HEK293 (cell line): ENCODE results near the gene GLIS1.

Source experiments
- CTCF ChIA-PET: fragments of 350-600 bp; formaldehyde crosslinking; extraction: SDS; loops from one replicate; lab custom pipeline; 2021; ENCODE audit warnings: antibody characterized with exemption; lab: Yijun Ruan, JAX
- POLR2A ChIA-PET: fragments of 300-600 bp; formaldehyde crosslinking; extraction: SDS; loops from one replicate; lab custom pipeline; 2020; ENCODE audit warnings: antibody characterized with exemption, inconsistent platforms; lab: Yijun Ruan, JAX
- H3K27ac ChIP-seq: fragments of 200-500 bp; sonication (Bioruptor generic); 2 replicates; pipeline ENCODE4 v1.5.1; 2014; ENCODE audit warnings: low read depth, low read length, control low read depth, inconsistent platforms; ENCODE audit errors: extremely low read depth
- H3K36me3 ChIP-seq, 2 experiments: fragments of 200-500 bp in 1 of 2; sonication (Bioruptor generic) in 1 of 2; 1 replicate in 1 of 2; 2 replicates in 1 of 2; pipeline ENCODE4 v1.5.1; 2014 to 2017; ENCODE audit warnings: inconsistent platforms in 2 of 2, low read length in 2 of 2; ENCODE audit not compliant: control insufficient read depth in 2 of 2, insufficient read depth in 1 of 2
- H3K4me1 ChIP-seq: fragments of 200-500 bp; sonication (Bioruptor generic); 2 replicates; pipeline ENCODE4 v1.5.1; 2014; ENCODE audit warnings: mild to moderate bottlenecking, low read length, inconsistent platforms; ENCODE audit not compliant: control insufficient read depth, insufficient read depth
- H3K4me3 ChIP-seq: 2 replicates; pipeline ENCODE4 v1.5.1; 2011; ENCODE audit warnings: low read depth, mild to moderate bottlenecking, control low read depth, low read length, moderate library complexity
- H3K9me3 ChIP-seq: fragments of 200-500 bp; sonication (Bioruptor generic); 2 replicates; pipeline ENCODE4 v1.5.1; 2014; ENCODE audit warnings: low read depth, low read length, inconsistent platforms; ENCODE audit not compliant: control insufficient read depth, insufficient read depth
- BCL11A ChIP-seq: fragments of 450-650 bp; formaldehyde crosslinking; IDR thresholded peaks from 2 replicates; pipeline ENCODE4 v1.5.1; 2016; ENCODE audit warnings: low read depth, missing biosample characterization, missing genetic modification characterization
- GLI2 ChIP-seq: fragments of 450-650 bp; formaldehyde crosslinking; IDR thresholded peaks from 2 replicates; pipeline ENCODE4; 2017; ENCODE audit warnings: missing biosample characterization, missing genetic modification characterization, low read depth, borderline replicate concordance
- PRDM6 ChIP-seq: fragments of 450-650 bp; formaldehyde crosslinking; IDR thresholded peaks from 2 replicates; pipeline ENCODE4 v1.5.1; 2017; ENCODE audit warnings: missing biosample characterization, missing genetic modification characterization
- RBAK ChIP-seq: fragments of 450-650 bp; formaldehyde crosslinking; IDR thresholded peaks from 2 replicates; pipeline ENCODE4 v1.5.1; 2016; ENCODE audit warnings: missing biosample characterization, missing genetic modification characterization
- REPIN1 ChIP-seq: fragments of 450-650 bp; formaldehyde crosslinking; IDR thresholded peaks from 2 replicates; pipeline ENCODE4 v1.5.1; 2017; ENCODE audit warnings: missing biosample characterization, missing genetic modification characterization, low read depth
- SP2 ChIP-seq: fragments of 450-650 bp; formaldehyde crosslinking; IDR thresholded peaks from 2 replicates; pipeline ENCODE4 v1.5.1; 2016; ENCODE audit warnings: missing biosample characterization, missing genetic modification characterization
- ZBTB8A ChIP-seq: fragments of 450-650 bp; formaldehyde crosslinking; IDR thresholded peaks from 2 replicates; pipeline ENCODE4 v1.5.1; 2016; ENCODE audit warnings: missing biosample characterization, missing genetic modification characterization
- ZFHX2 ChIP-seq: fragments of 450-650 bp; formaldehyde crosslinking; conservative IDR thresholded peaks from 2 replicates; pipeline ENCODE4 v1.5.1; 2016; ENCODE audit warnings: missing biosample characterization, missing genetic modification characterization
- ZFP3 ChIP-seq: fragments of 450-650 bp; formaldehyde crosslinking; IDR thresholded peaks from 2 replicates; pipeline ENCODE4 v1.5.1; 2016; ENCODE audit warnings: low read depth, missing biosample characterization, missing genetic modification characterization
- ZNF132 ChIP-seq: fragments of 450-650 bp; formaldehyde crosslinking; IDR thresholded peaks from 2 replicates; pipeline ENCODE4 v1.5.1; 2017; ENCODE audit warnings: missing biosample characterization, missing genetic modification characterization, borderline replicate concordance
- ZNF157 ChIP-seq: fragments of 450-650 bp; formaldehyde crosslinking; IDR thresholded peaks from 2 replicates; pipeline ENCODE4 v1.5.1; 2016; ENCODE audit warnings: missing biosample characterization, missing genetic modification characterization
- ZNF169 ChIP-seq: fragments of 450-650 bp; formaldehyde crosslinking; IDR thresholded peaks from 2 replicates; pipeline ENCODE4 v1.5.1; 2016; ENCODE audit warnings: missing biosample characterization, missing genetic modification characterization
- ZNF174 ChIP-seq: fragments of 450-650 bp; formaldehyde crosslinking; IDR thresholded peaks from 2 replicates; pipeline ENCODE4 v1.5.0; 2017; ENCODE audit warnings: missing biosample characterization, mild to moderate bottlenecking, missing genetic modification characterization
- ZNF202 ChIP-seq: fragments of 450-650 bp; formaldehyde crosslinking; IDR thresholded peaks from 2 replicates; pipeline ENCODE4 v1.5.1; 2016; ENCODE audit warnings: missing biosample characterization, missing genetic modification characterization, borderline replicate concordance
- ZNF23 ChIP-seq: fragments of 450-650 bp; formaldehyde crosslinking; IDR thresholded peaks from 2 replicates; pipeline ENCODE4 v1.5.1; 2016; ENCODE audit warnings: missing biosample characterization, missing genetic modification characterization, borderline replicate concordance
- ZNF24 ChIP-seq: fragments of 450-650 bp; formaldehyde crosslinking; IDR thresholded peaks from 2 replicates; pipeline ENCODE4 v1.5.1; 2016; ENCODE audit warnings: missing biosample characterization, missing genetic modification characterization
- ZNF26 ChIP-seq: fragments of 450-650 bp; formaldehyde crosslinking; IDR thresholded peaks from 2 replicates; pipeline ENCODE4 v1.5.1; 2016; ENCODE audit warnings: missing biosample characterization, missing genetic modification characterization
- ZNF292 ChIP-seq: fragments of 450-650 bp; formaldehyde crosslinking; IDR thresholded peaks from 2 replicates; pipeline ENCODE4 v1.5.1; 2016; ENCODE audit warnings: low read depth, missing biosample characterization, missing genetic modification characterization, borderline replicate concordance
- ZNF341 ChIP-seq: fragments of 450-650 bp; formaldehyde crosslinking; IDR thresholded peaks from 2 replicates; pipeline ENCODE4; 2016; ENCODE audit warnings: low read depth, missing biosample characterization, missing genetic modification characterization
- ZNF354C ChIP-seq: fragments of 450-650 bp; formaldehyde crosslinking; IDR thresholded peaks from 2 replicates; pipeline ENCODE4 v1.5.1; 2016; ENCODE audit warnings: missing biosample characterization, missing genetic modification characterization, low read depth, borderline replicate concordance
- ZNF37A ChIP-seq: fragments of 450-650 bp; IDR thresholded peaks from 2 replicates; pipeline ENCODE4 v1.5.1; 2018; ENCODE audit warnings: missing biosample characterization, missing genetic modification characterization
- ZNF426 ChIP-seq: fragments of 450-650 bp; formaldehyde crosslinking; IDR thresholded peaks from 2 replicates; pipeline ENCODE4 v1.5.1; 2017; ENCODE audit warnings: missing biosample characterization, missing genetic modification characterization, mild to moderate bottlenecking, inconsistent platforms, moderate library complexity
- ZNF488 ChIP-seq: fragments of 450-650 bp; formaldehyde crosslinking; IDR thresholded peaks from 2 replicates; pipeline ENCODE4 v1.5.1; 2016; ENCODE audit warnings: missing biosample characterization, missing genetic modification characterization
- ZNF513 ChIP-seq: fragments of 450-650 bp; IDR thresholded peaks from 2 replicates; pipeline ENCODE4 v1.5.1; 2018; ENCODE audit warnings: missing biosample characterization, missing genetic modification characterization
- ZNF555 ChIP-seq: fragments of 450-650 bp; formaldehyde crosslinking; conservative IDR thresholded peaks from 2 replicates; pipeline ENCODE4 v1.5.1; 2017; ENCODE audit warnings: missing biosample characterization, mild to moderate bottlenecking, missing genetic modification characterization, inconsistent platforms
- ZNF560 ChIP-seq: fragments of 450-650 bp; formaldehyde crosslinking; IDR thresholded peaks from 2 replicates; pipeline ENCODE4 v1.5.1; 2017; ENCODE audit warnings: missing biosample characterization, missing genetic modification characterization, borderline replicate concordance
- ZNF600 ChIP-seq: fragments of 450-650 bp; formaldehyde crosslinking; IDR thresholded peaks from 2 replicates; pipeline ENCODE4 v1.5.1; 2016; ENCODE audit warnings: missing biosample characterization, missing genetic modification characterization
- ZNF623 ChIP-seq: fragments of 450-650 bp; formaldehyde crosslinking; IDR thresholded peaks from 2 replicates; pipeline ENCODE4 v1.5.1; 2016; ENCODE audit warnings: missing biosample characterization, missing genetic modification characterization
- ZNF626 ChIP-seq: fragments of 450-650 bp; sonication (Bioruptor Pico); formaldehyde crosslinking; IDR thresholded peaks from 2 replicates; pipeline ENCODE4 v1.5.1; 2018; ENCODE audit warnings: missing biosample characterization, missing genetic modification characterization, inconsistent platforms
- ZNF645 ChIP-seq: fragments of 450-650 bp; formaldehyde crosslinking; IDR thresholded peaks from 2 replicates; pipeline ENCODE4; 2016; ENCODE audit warnings: missing biosample characterization, missing genetic modification characterization
- ZNF664 ChIP-seq: fragments of 450-650 bp; formaldehyde crosslinking; IDR thresholded peaks from 2 replicates; pipeline ENCODE4 v1.5.1; 2016; ENCODE audit warnings: missing biosample characterization, missing genetic modification characterization
- ZNF701 ChIP-seq: fragments of 450-650 bp; formaldehyde crosslinking; IDR thresholded peaks from 2 replicates; pipeline ENCODE4 v1.5.1; 2016; ENCODE audit warnings: missing biosample characterization, missing genetic modification characterization
- ZNF747 ChIP-seq: fragments of 450-650 bp; formaldehyde crosslinking; IDR thresholded peaks from 2 replicates; pipeline ENCODE4 v1.5.1; 2016; ENCODE audit warnings: missing biosample characterization, missing genetic modification characterization

Gene GLIS1

GRCh38 chr1:53639251-53639763 lies 99.7 kb downstream of the GLIS1 start (continued):
- TF ChIP-seq ZNF488 = no peak
- no peak for TF ChIP-seq PRDM6
- no peak for TF ChIP-seq ZNF560 (tag by site-specific recombination)
- TF ChIP-seq ZNF157 = no peak
- TF ChIP-seq ZNF426 (tag by site-specific recombination) = no peak
- no peak for TF ChIP-seq ZBTB8A (tag by site-specific recombination)
- no peak for TF ChIP-seq ZNF26 (tag by site-specific recombination)
- TF ChIP-seq GLI2 (tag by site-specific recombination) = no peak
- no peak for TF ChIP-seq ZNF174 (tag by site-specific recombination)
- TF ChIP-seq SP2 (tag by site-specific recombination) = peak; percentile 37
- 0 out of 2 replicates have a peak, but pooled peaks have one; percentile 12 for TF ChIP-seq ZNF600 (tag by site-specific recombination)
- no peak for TF ChIP-seq ZNF37A (tag by site-specific recombination)
- no peak for TF ChIP-seq ZNF23
- TF ChIP-seq ZNF747 = no peak
- TF ChIP-seq ZNF623 (tag by site-specific recombination) = no peak
- no peak for TF ChIP-seq ZNF701 (tag by site-specific recombination)
- no peak for TF ChIP-seq REPIN1 (tag by site-specific recombination)
- TF ChIP-seq, all 188 proteins: peak for 5

GRCh38 chr1:53638360-53639035 lies 100.5 kb downstream of the GLIS1 start:
- POLR2A ChIA-PET = no interaction called here
- H3K4me1 ChIP-seq = no peaks in the 10 kb centered on the region
- no peaks in the 10 kb centered on the region for H3K36me3 ChIP-seq
- no peak overlapping the region for H3K4me3 ChIP-seq
- no peaks in the 10 kb centered on the region for H3K9me3 ChIP-seq
- CTCF ChIA-PET = no interaction called here
- H3K27ac ChIP-seq = no peak overlapping the region
- TF ChIP-seq ZNF169 (tag by site-specific recombination) (no peak), ZNF354C (tag by site-specific recombination) (no peak), ZNF645 (no peak), ZNF626 (tag by site-specific recombination) (no peak), ZNF555 (tag by site-specific recombination) (no peak), ZNF202 (no peak), ZNF341 (tag by site-specific recombination) (no peak), ZNF132 (tag by site-specific recombination) (no peak), BCL11A (tag by site-specific recombination) (no peak), ZNF24 (tag by site-specific recombination) (no peak), ZNF292 (tag by site-specific recombination) (no peak), ZNF513 (tag by site-specific recombination) (no peak), ZNF664 (tag by site-specific recombination) (no peak), ZFP3 (tag by site-specific recombination) (no peak), ZFHX2 (no peak), RBAK (no peak)
